ENCODE data around the gene EOMES. TPM values are rescaled to one million over a fixed set of nuclear protein-coding genes. Genes with fewer than 3 reads are reported as not detected.

Gene EOMES
- total RNA-seq, 2 donors from 2014 or later: 0.08 to 0.09 TPM

GRCh38 chr3:27723456-27723814, 1.3 kb upstream of the EOMES start:
- intact Hi-C loops (cut with DNase I, micrococcal nuclease): no loop called here
- ATAC-seq (no peak), DNase-seq (no peak)

- intact Hi-C loops (cut with DNase I, micrococcal nuclease): no loop called here
- ATAC-seq (no peak), DNase-seq (no peak)
Measured at GRCh38 chr3:27723001-27723445, 900 bp upstream of the EOMES start.

GRCh38 chr3:27720899-27721716, 1.0 kb downstream of the EOMES start:
- DNase-seq (peak in 1 of 2 donors; percentile 11), ATAC-seq (peak; percentile 50)
- intact Hi-C loops (cut with DNase I, micrococcal nuclease): no loop called here

GRCh38 chr3:27719314-27720003, 2.7 kb downstream of the EOMES start:
- intact Hi-C loops (cut with DNase I, micrococcal nuclease): no loop called here
- DNase-seq (no peak), ATAC-seq (no peak)

GRCh38 chr3:27718459-27718858, 3.7 kb downstream of the EOMES start:
- intact Hi-C loops (cut with DNase I, micrococcal nuclease): no loop called here
- no peak for DNase-seq
- no peak for ATAC-seq

- DNase-seq: no peak
- intact Hi-C loops (cut with DNase I, micrococcal nuclease): no loop called here
- no peak for ATAC-seq
Measured at GRCh38 chr3:27717200-27717852, 4.8 kb downstream of the EOMES start.

GRCh38 chr3:27716309-27716708, 5.8 kb downstream of the EOMES start:
- ATAC-seq: no peak
- DNase-seq: no peak
- intact Hi-C loops (cut with DNase I, micrococcal nuclease): no loop called here

GRCh38 chr3:27715863-27716262, 6.3 kb downstream of the EOMES start:
- ATAC-seq (no peak), DNase-seq (no peak)
- intact Hi-C loops (cut with DNase I, micrococcal nuclease): no loop called here

- ATAC-seq (no peak), DNase-seq (no peak)
- intact Hi-C loops (cut with DNase I, micrococcal nuclease): no loop called here
Measured at GRCh38 chr3:27715454-27715806, 6.7 kb downstream of the EOMES start.

GRCh38 chr3:27714692-27715453, 7.2 kb downstream of the EOMES start:
- ATAC-seq: peak; percentile 84
- intact Hi-C loops (cut with DNase I, micrococcal nuclease): loop anchor here in 1 of 2 donors (5.0 kb wide), 1 partner anchor 612 kb away; no protein-coding TSS in a partner anchor
- DNase-seq: peak in 1 of 2 donors; percentile 72

- intact Hi-C loops (cut with DNase I, micrococcal nuclease): loop anchor here in 1 of 2 donors (5.0 kb wide), 1 partner anchor 613 kb away; no protein-coding TSS in a partner anchor
- DNase-seq: peak in 1 of 2 donors; percentile 16
- no peak for ATAC-seq
Measured at GRCh38 chr3:27714146-27714526, 8.0 kb downstream of the EOMES start.

GRCh38 chr3:27713435-27714145, 8.5 kb downstream of the EOMES start:
- no peak for DNase-seq
- no peak for ATAC-seq
- intact Hi-C loops (cut with DNase I, micrococcal nuclease): loop anchor here in 1 of 2 donors (5.0 kb wide), 1 partner anchor 614 kb away; no protein-coding TSS in a partner anchor

- DNase-seq: peak in 1 of 2 donors; percentile 24
- intact Hi-C loops (cut with DNase I, micrococcal nuclease): loop anchor here in 1 of 2 donors (5.0 kb wide), 1 partner anchor 614 kb away; no protein-coding TSS in a partner anchor
- ATAC-seq: peak; percentile 3
Measured at GRCh38 chr3:27713078-27713423, 9.1 kb downstream of the EOMES start.

GRCh38 chr3:27712136-27713077, 9.7 kb downstream of the EOMES start:
- intact Hi-C loops (cut with DNase I, micrococcal nuclease): loop anchor here in 1 of 2 donors (5.0 kb wide), 1 partner anchor 615 kb away; no protein-coding TSS in a partner anchor
- peak; percentile 63 to 72 for DNase-seq
- ATAC-seq: peak; percentile 93

GRCh38 chr3:27708250-27708649, 13.9 kb downstream of the EOMES start:
- no peak for ATAC-seq
- no peak for DNase-seq
- intact Hi-C loops (cut with DNase I, micrococcal nuclease): no loop called here

- no peak for ATAC-seq
- no peak for DNase-seq
- intact Hi-C loops (cut with DNase I, micrococcal nuclease): no loop called here
Measured at GRCh38 chr3:27699067-27699466, 23.1 kb downstream of the EOMES start.

- DNase-seq: no peak
- ATAC-seq: no peak
- intact Hi-C loops (cut with DNase I, micrococcal nuclease): no loop called here
Measured at GRCh38 chr3:27696906-27697305, 25.2 kb downstream of the EOMES start.

Data from left colon (tissue), 2 donors.